ENCODE measurements around the gene SEMA3B. TPM values are rescaled to one million over a fixed set of nuclear protein-coding genes. Genes with fewer than 3 reads are reported as not detected.
A peak's percentile ranks its signal among the peaks of the same experiment; 100 is the strongest.
"Not testable (repeated sequence)": the region's sequence is repeated elsewhere in the genome, so short reads cannot be mapped to it uniquely, and the experiment has no call there.

Gene SEMA3B
- total and polyA plus RNA-seq, 5 experiments from 2014 or later, result 0.09 to 1.1 (median 1.0) TPM; not detected in 2

DNA sequence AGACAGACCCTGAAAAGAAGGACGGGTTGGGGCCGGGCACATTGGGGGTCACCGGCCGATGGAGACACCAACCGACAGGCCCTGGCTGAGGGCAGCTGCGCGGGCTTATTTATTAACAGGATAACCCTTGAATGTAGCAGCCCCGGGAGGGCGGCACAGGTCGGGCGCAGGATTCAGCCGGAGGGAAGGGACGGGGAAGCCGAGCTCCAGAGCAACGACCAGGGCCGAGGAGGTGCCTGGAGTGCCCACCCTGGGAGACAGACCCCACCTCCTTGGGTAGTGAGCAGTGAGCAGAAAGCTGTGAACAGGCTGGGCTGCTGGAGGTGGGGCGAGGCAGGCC lies 7.8 kb downstream of the SEMA3B start:
- no peaks in the 10 kb centered on the region for H3K9me3 Mint-ChIP-seq
- no peaks in the 10 kb centered on the region for H3K36me3 Mint-ChIP-seq
- no peak overlapping the region for H3K27ac Mint-ChIP-seq
- POLR2A ChIA-PET, result no interaction called here
- no peak overlapping the region for H3K4me3 Mint-ChIP-seq
- peaks cover 13 to 42% (median 21%) of the 10 kb centered on the region in 5 donors for H3K27me3 Mint-ChIP-seq
- ATAC-seq, result no peak
- H3K4me1 Mint-ChIP-seq, result peaks cover 16 to 29% (median 27%) of the 10 kb centered on the region in 4 donors
- DNase-seq, result no peak

DNA sequence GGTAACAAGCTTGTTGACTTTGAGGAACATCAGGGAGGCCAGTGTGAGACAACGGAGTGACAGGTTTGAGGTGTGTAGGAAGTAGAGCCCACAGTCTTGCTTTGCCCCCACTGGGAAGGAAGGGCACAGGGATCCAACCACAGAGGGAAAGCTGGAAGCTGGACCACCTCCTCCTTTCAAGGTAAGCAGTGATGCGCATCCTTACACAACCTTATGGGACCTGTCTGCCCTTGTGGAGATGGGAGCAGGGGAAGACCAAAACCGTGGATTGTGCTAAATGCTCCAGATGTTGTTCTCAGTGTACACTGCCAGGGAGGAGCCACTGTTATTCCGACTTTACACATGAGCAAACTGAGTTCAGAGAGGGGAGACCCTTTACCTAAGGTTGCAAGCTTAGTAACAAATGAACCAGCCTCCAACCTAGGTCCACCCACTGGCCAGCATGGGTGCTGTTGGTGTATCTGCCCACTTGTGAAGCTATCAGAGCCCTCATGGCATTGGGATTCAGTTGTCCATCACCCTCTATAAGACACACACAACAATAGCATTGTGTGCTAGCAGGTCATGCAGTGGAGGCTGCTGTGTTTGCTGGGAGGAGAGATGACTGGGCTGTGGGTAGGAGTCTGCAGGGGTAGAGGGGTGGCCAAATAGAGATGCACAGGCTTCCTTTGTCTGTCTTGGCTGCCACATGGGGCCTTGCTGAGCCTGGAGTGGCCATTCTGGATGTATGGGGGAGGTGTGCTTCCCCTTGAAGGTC lies 9.4 kb downstream of the SEMA3B start:
- no peaks in the 10 kb centered on the region for H3K9me3 Mint-ChIP-seq
- H3K27me3 Mint-ChIP-seq, result peaks cover 10 to 37% (median 17%) of the 10 kb centered on the region in 5 donors
- H3K27ac Mint-ChIP-seq, result no peak overlapping the region
- H3K4me3 Mint-ChIP-seq, result no peak overlapping the region
- POLR2A ChIA-PET, result no interaction called here
- peaks cover 14 to 22% (median 21%) of the 10 kb centered on the region in 4 donors for H3K4me1 Mint-ChIP-seq
- H3K36me3 Mint-ChIP-seq, result no peaks in the 10 kb centered on the region
- ATAC-seq (no peak), DNase-seq (no peak)

GRCh38 chr3:50278880-50279224 lies 9.9 kb downstream of the SEMA3B start, which contains the start of gene LSMEM2:
TSS of gene LSMEM2 (plus strand) at chr3:50279087. CDS start at chr3:50279114, 27 bp downstream.
- Mint-ChIP-seq H3K9me3 (no peaks in the 10 kb centered on the region), H3K36me3 (no peaks in the 10 kb centered on the region), H3K27ac (no peak within 1 kb of the TSS), H3K27me3 (peaks cover 10 to 34% (median 17%) of the 10 kb centered on the region in 5 donors), H3K4me3 (no peak within 1 kb of the TSS), H3K4me1 (peaks cover 14 to 22% (median 19%) of the 10 kb centered on the region in 4 donors)
- POLR2A ChIA-PET, result interaction anchor here (1.2 kb wide), 1 partner anchor 13 kb away, joined by 8 read pairs; the partner anchor contains the start of gene IFRD2
- DNase-seq (no peak), ATAC-seq (no peak)

DNA sequence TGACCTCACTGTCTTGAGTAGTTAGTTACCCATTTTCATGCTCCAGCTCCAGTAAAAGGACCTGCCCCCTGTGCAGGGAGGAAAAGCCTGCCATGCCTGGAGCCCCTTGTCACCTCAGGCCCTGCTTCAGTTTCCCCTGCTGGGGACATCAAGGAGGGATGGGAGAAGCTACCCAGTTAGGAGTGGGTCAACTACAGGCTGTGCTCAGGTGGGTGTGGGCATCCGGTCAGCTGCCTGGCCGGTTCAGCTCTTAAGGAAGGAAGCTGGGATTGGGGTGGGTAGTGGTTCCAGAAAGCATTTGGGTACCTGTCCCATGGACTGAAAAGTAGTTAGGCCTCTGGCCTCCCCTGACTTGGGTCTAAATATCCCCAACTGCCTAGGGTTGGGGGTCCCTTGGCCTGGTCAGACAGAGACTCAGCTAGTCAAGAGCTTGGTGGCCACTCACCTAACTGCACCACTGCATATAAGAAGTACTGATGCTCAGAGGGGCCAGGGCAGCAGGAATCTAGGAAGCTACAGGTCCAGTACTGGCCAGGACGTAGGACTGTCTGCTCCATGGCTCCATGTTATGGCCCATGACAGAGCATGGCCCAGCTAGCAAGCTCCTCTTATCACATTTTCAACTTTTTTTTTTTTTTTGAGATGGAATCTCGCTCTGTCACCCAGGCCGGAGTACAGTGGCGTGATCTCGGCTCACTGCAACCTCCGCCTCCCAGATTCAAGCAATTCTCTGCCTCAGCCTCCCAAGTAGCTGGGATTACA lies 10.5 kb downstream of the SEMA3B start:
- POLR2A ChIA-PET, result interaction anchor here (0.7 to 1.2 kb wide), 3 partner anchors 13 to 29 kb away, joined by 3 to 8 read pairs (median 3); partner anchors contain the start of gene IFRD2
- ATAC-seq (no peak), DNase-seq (no peak)
- H3K36me3 Mint-ChIP-seq, result no peaks in the 10 kb centered on the region
- peaks cover 6 to 29% (median 12%) of the 10 kb centered on the region in 5 donors for H3K27me3 Mint-ChIP-seq
- H3K9me3 Mint-ChIP-seq, result no peaks in the 10 kb centered on the region
- no peak overlapping the region for H3K27ac Mint-ChIP-seq
- H3K4me1 Mint-ChIP-seq, result peaks cover 10 to 17% (median 13%) of the 10 kb centered on the region in 4 donors
- no peak overlapping the region for H3K4me3 Mint-ChIP-seq

DNA sequence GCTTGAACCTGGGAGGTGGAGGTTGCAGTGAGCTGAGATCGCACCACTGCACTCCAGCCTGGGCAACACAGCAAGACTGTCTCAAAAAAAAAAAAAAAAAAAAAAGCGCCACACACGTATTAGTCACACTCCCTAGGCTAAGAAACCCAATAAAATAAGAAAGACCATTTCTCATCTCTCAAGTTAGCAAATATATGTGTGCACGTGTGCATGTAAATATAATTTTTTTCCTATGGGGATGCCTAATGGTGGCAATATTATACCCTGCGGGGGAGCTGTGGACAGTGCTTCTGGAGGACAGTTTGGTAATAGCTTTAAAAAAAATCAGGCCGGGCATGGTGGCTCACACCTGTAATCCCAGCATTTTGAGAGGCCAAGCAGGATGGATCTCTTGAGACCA lies 15.2 kb downstream of the SEMA3B start:
- not testable (repeated sequence) for H3K27ac Mint-ChIP-seq, ATAC-seq, H3K4me1 Mint-ChIP-seq, DNase-seq, H3K27me3 Mint-ChIP-seq, H3K9me3 Mint-ChIP-seq, H3K4me3 Mint-ChIP-seq
- H3K36me3 Mint-ChIP-seq, result peaks cover 0 to 18% (median 0%) of the 10 kb centered on the region in 3 donors
- POLR2A ChIA-PET, result interaction anchor here (0.6 to 1.2 kb wide), 3 partner anchors 38 to 100 kb away, joined by 3 read pairs; no protein-coding TSS in a partner anchor

GRCh38 chr3:50286322-50287227 lies 17.6 kb downstream of the SEMA3B start:
- Mint-ChIP-seq H3K9me3 (no peaks in the 10 kb centered on the region), H3K36me3 (peaks cover 0 to 22% (median 0%) of the 10 kb centered on the region in 3 donors), H3K4me3 (no peak overlapping the region), H3K27ac (no peak overlapping the region), H3K4me1 (peaks cover 5 to 15% (median 6%) of the 10 kb centered on the region in 4 donors), H3K27me3 (no peaks in the 10 kb centered on the region)
- POLR2A ChIA-PET, result no interaction called here
- DNase-seq (peak in 1 of 10 donors; percentile 15), ATAC-seq (no peak)

GRCh38 chr3:50287262-50287661 lies 18.3 kb downstream of the SEMA3B start:
- H3K9me3 Mint-ChIP-seq, result no peaks in the 10 kb centered on the region
- no peak overlapping the region for H3K4me3 Mint-ChIP-seq
- ATAC-seq (no peak), DNase-seq (no peak)
- no peaks in the 10 kb centered on the region for H3K27me3 Mint-ChIP-seq
- peaks cover 0 to 22% (median 0%) of the 10 kb centered on the region in 3 donors for H3K36me3 Mint-ChIP-seq
- peak overlapping the region in 1 of 10 donors; percentile 50 for H3K27ac Mint-ChIP-seq
- H3K4me1 Mint-ChIP-seq, result peaks cover 5 to 16% (median 9%) of the 10 kb centered on the region in 4 donors
- POLR2A ChIA-PET, result interaction anchor here (0.7 to 0.9 kb wide), 2 partner anchors 12 to 41 kb away, joined by 3 to 4 read pairs; partner anchors contain the start of gene TUSC2

GRCh38 chr3:50288387-50289007 lies 19.6 kb downstream of the SEMA3B start:
- Mint-ChIP-seq H3K36me3 (peaks cover 0 to 22% (median 0%) of the 10 kb centered on the region in 3 donors), H3K27ac (peak overlapping the region in 2 of 10 donors; percentile 3 to 40), H3K27me3 (no peaks in the 10 kb centered on the region), H3K4me1 (peaks cover 12 to 27% (median 18%) of the 10 kb centered on the region in 4 donors), H3K4me3 (peak overlapping the region in 1 of 10 donors; percentile 10), H3K9me3 (no peaks in the 10 kb centered on the region)
- POLR2A ChIA-PET, result interaction anchor here (1.7 kb wide), 1 partner anchor 10 kb away, joined by 9 read pairs; the partner anchor contains the start of genes HYAL3 and NAA80
- ATAC-seq (no peak), DNase-seq (peak in 1 of 10 donors; percentile 15)

- DNase-seq (no peak), ATAC-seq (no peak)
- peaks cover 0 to 22% (median 0%) of the 10 kb centered on the region in 3 donors for H3K36me3 Mint-ChIP-seq
- H3K9me3 Mint-ChIP-seq, result no peaks in the 10 kb centered on the region
- peak overlapping the region in 2 of 10 donors; percentile 29 to 49 for H3K27ac Mint-ChIP-seq
- no peaks in the 10 kb centered on the region for H3K27me3 Mint-ChIP-seq
- peaks cover 12 to 27% (median 18%) of the 10 kb centered on the region in 4 donors for H3K4me1 Mint-ChIP-seq
- POLR2A ChIA-PET, result interaction anchor here (1.0 to 1.7 kb wide), 3 partner anchors 10 to 95 kb away, joined by 3 to 9 read pairs (median 3); partner anchors contain the start of genes HYAL3 and NAA80
- peak overlapping the region in 4 of 10 donors; percentile 10 to 67 (median 16) for H3K4me3 Mint-ChIP-seq
Observed at GRCh38 chr3:50289130-50289529, 20.2 kb downstream of the SEMA3B start.

- Mint-ChIP-seq H3K27me3 (no peaks in the 10 kb centered on the region), H3K27ac (peak overlapping the region in 2 of 10 donors; percentile 5 to 43), H3K4me1 (peaks cover 12 to 27% (median 18%) of the 10 kb centered on the region in 4 donors), H3K4me3 (peak overlapping the region in 5 of 10 donors; percentile 8 to 68 (median 27)), H3K9me3 (no peaks in the 10 kb centered on the region), H3K36me3 (peaks cover 0 to 22% (median 0%) of the 10 kb centered on the region in 3 donors)
- no peak for ATAC-seq
- peak in 1 of 10 donors; percentile 15 for DNase-seq
- POLR2A ChIA-PET, result interaction anchor here (1.0 to 1.3 kb wide), 2 partner anchors 9 to 47 kb away, joined by 3 to 4 read pairs; no protein-coding TSS in a partner anchor
Observed at GRCh38 chr3:50290161-50290641, 21.3 kb downstream of the SEMA3B start.
